Body of pancreas (tissue), 4 donors: ENCODE results near the gene ZNF608. TPM values are rescaled to one million over a fixed set of nuclear protein-coding genes. Genes with fewer than 3 reads are reported as not detected.

Source experiments
- ATAC-seq: fragments of 150-250 bp; one replicate; pipeline ENCODE4 v1.9.1; 2016
- DNase-seq, 4 donors: peaks; one replicate each; pipeline ENCODE4 v3.0.0-alpha.2; 2019
- H3K27ac ChIP-seq, 4 donors: fragments of 200-600 bp; sonication (generic); 1 replicate in 3 of 4; 2 replicates in 1 of 4; pipeline versions ENCODE4 v1.5.1 to v1.6.1; 2016 to 2019; ENCODE audit warnings: mild to moderate bottlenecking in 1 of 4, mixed read lengths in 1 of 4, moderate library complexity in 1 of 4
- H3K27me3 ChIP-seq, 2 donors: fragments of 200-600 bp; sonication (generic); one replicate each; pipeline ENCODE4 v1.6.0; 2016; ENCODE audit warnings: mild to moderate bottlenecking in 1 of 2
- H3K36me3 ChIP-seq, 2 donors: fragments of 200-600 bp; sonication (generic); replicated peaks in 1 of 2; 2 replicates each; pipeline ENCODE4 v1.5.1; 2016; ENCODE audit warnings: low read depth in 2 of 2; ENCODE audit not compliant: insufficient read depth in 1 of 2
- H3K4me1 ChIP-seq: fragments of 200-600 bp; sonication (generic); one replicate; pipeline ENCODE4 v1.6.0; 2016
- H3K4me3 ChIP-seq, 2 donors: fragments of 200-600 bp; sonication (generic); 1 replicate in 1 of 2; 2 replicates in 1 of 2; pipeline ENCODE4 v1.5.1; 2016 to 2019
- H3K9me3 ChIP-seq, 3 donors: fragments of 200-600 bp; sonication (generic); 1 replicate in 2 of 3; 2 replicates in 1 of 3; pipeline ENCODE4 v1.5.1; 2016
- POLR2A ChIP-seq, 3 donors: fragments of 450-650 bp; IDR thresholded peaks; one replicate each; pipeline ENCODE4 v1.6.1; 2016; ENCODE audit warnings: antibody characterized with exemption in 3 of 3, mild to moderate bottlenecking in 2 of 3
- WGBS, 2 donors: methylation state at CpG; one replicate each; pipeline ENCODE4 v1.1.5; 2017; 5-methylcytosine and 5-hydroxymethylcytosine counted together
- intact Hi-C: fragments of 100-400 bp; cut with DNase I; formaldehyde crosslinking; loops from one replicate; pipeline ENCODE4 v1.15.1; 2023
- total RNA-seq, 2 donors: library from RNA; depleted of rRNA; stranded (reverse); fragments of >200 nt; gene quantifications; one replicate each; pipeline ENCODE4 v1.1.0, GENCODE V29; 2016
- TF ChIP-seq, protein P1 (sequence below), 7 experiments: fragments of 450-650 bp in 4 of 7; fragments of 200-600 bp in 3 of 7; sonication (generic) in 3 of 7; IDR thresholded peaks; one replicate each; pipeline ENCODE4 v1.5.1; 2016 to 2019; ENCODE audit warnings: antibody characterized with exemption in 7 of 7

ZNF608 gene
- total RNA-seq, 2 donors from 2014 or later, result 30.1 to 33.6 TPM

DNA sequence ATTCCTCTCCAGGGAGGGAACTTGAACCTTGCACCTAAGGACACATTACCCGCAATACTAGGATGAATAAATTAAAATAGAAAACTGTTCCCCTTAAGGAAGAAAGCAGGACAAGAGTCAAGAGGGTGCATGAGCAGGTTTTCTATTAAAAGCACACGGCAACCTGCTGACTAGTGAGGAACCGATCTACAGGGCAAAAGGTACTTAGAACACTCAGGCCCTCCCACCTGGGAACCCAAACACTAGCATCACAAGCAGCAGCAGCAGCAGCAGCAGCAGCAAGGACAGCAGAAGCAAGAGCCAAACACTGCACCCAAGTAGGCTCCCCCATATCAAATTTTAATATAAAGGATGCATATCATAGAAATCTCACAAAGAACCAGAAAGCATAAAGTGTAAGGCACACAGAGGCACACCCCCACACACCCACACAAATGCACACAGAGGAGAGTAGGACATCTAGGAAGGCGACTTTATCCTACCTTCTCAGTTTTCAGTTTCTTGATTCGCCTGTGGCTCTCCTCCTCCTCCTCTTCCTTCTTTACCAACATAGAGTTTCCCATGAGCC lies 2.8 kb downstream of the ZNF608 start:
- Histone ChIP-seq H3K27me3 (no peaks in the 10 kb centered on the region), H3K36me3 (no peaks in the 10 kb centered on the region), H3K4me1 (peaks cover 70% of the 10 kb centered on the region), H3K27ac (peak overlapping the region; percentile 69 to 91 (median 85)), H3K4me3 (peak overlapping the region in 1 of 2 donors; percentile 9), H3K9me3 (no peaks in the 10 kb centered on the region)
- no peak for ATAC-seq
- DNase-seq, result peak in 3 of 4 donors; percentile 37 to 41 (median 38)
- peak in 1 of 3 donors; percentile 13 for TF ChIP-seq POLR2A (IDR thresholded peaks at IDR 0.05)
- TF ChIP-seq, protein P1, sequence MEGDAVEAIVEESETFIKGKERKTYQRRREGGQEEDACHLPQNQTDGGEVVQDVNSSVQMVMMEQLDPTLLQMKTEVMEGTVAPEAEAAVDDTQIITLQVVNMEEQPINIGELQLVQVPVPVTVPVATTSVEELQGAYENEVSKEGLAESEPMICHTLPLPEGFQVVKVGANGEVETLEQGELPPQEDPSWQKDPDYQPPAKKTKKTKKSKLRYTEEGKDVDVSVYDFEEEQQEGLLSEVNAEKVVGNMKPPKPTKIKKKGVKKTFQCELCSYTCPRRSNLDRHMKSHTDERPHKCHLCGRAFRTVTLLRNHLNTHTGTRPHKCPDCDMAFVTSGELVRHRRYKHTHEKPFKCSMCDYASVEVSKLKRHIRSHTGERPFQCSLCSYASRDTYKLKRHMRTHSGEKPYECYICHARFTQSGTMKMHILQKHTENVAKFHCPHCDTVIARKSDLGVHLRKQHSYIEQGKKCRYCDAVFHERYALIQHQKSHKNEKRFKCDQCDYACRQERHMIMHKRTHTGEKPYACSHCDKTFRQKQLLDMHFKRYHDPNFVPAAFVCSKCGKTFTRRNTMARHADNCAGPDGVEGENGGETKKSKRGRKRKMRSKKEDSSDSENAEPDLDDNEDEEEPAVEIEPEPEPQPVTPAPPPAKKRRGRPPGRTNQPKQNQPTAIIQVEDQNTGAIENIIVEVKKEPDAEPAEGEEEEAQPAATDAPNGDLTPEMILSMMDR (IDR thresholded peaks at IDR 0.05), result no peak
- intact Hi-C loops, result no loop called here
- 13 to 20% methylated on average over 5 of the region's 5 CpGs for whole genome bisulfite sequencing, 2 donors

DNA sequence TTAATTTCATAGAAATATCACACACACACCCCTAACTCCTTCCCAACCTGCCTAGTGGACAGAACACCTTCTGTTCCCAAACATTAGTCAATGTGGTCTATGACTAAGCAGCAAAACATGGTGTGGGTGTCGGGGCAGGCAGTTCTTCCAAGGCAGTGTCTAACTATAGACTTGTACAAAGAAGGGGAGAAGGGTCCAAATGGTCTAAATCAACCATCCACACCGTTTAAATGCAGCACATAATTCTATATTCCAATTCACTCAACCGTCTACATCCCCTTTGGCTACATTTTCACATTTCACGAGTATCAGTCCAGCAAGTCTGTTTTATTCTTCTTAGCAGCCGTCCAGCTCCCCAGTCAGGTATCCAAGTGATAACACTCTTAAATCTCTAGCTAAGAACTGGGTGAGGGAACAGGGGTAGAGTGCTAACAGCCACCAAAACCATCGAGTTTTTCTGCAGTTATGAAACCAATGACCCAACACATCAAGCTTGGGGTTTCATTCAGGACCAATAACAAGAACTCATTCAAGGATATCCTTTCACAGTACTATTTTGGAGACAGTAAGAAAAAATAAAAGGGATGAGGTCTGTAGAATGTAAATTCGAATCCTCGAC lies 3.3 kb downstream of the ZNF608 start:
- no peaks in the 10 kb centered on the region for H3K9me3 ChIP-seq
- peak overlapping the region; percentile 72 to 91 (median 85) for H3K27ac ChIP-seq
- no peak overlapping the region for H3K4me3 ChIP-seq
- peak in 3 of 4 donors; percentile 46 to 54 (median 54) for DNase-seq
- H3K4me1 ChIP-seq, result peaks cover 76% of the 10 kb centered on the region
- no peaks in the 10 kb centered on the region for H3K27me3 ChIP-seq
- ATAC-seq, result no peak
- 17 to 22% methylated on average over 8 of the region's 8 CpGs for WGBS, 2 donors
- peak in 1 of 3 donors; percentile 25 for TF ChIP-seq POLR2A (IDR thresholded peaks at IDR 0.05)
- TF ChIP-seq, protein P1 (IDR thresholded peaks at IDR 0.05), result peak in 1 of 7 experiments; percentile 11
- no peaks in the 10 kb centered on the region for H3K36me3 ChIP-seq
- intact Hi-C loops, result no loop called here

DNA sequence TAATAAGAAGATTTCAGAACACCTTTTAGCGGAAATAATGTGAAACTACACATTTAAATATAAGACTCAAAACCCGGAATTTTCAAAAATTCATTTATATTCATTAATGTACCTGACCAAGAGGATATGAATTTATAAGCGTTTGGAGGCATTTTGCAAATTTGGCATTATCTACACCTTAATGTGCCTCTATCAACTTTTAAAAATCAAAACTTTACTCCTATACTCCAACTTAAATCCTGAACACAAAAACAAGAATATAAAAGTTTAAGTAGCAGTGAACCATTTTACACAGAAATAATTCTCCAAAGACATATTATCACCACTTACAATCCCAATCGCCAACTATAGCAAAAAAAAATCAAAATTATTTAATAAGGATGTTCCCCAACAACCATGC lies 3.9 kb downstream of the ZNF608 start:
- 41 to 44% methylated on average over 4 of the region's 4 CpGs for WGBS, 2 donors
- Histone ChIP-seq H3K4me1 (peaks cover 82% of the 10 kb centered on the region), H3K27ac (peak overlapping the region in 3 of 4 donors; percentile 83 to 91 (median 87)), H3K27me3 (no peaks in the 10 kb centered on the region), H3K36me3 (no peaks in the 10 kb centered on the region), H3K4me3 (no peak overlapping the region), H3K9me3 (no peaks in the 10 kb centered on the region)
- ATAC-seq (no peak), DNase-seq (no peak)
- no peak for TF ChIP-seq POLR2A (IDR thresholded peaks at IDR 0.05)
- TF ChIP-seq, protein P1 (IDR thresholded peaks at IDR 0.05), result no peak
- intact Hi-C loops, result no loop called here

DNA sequence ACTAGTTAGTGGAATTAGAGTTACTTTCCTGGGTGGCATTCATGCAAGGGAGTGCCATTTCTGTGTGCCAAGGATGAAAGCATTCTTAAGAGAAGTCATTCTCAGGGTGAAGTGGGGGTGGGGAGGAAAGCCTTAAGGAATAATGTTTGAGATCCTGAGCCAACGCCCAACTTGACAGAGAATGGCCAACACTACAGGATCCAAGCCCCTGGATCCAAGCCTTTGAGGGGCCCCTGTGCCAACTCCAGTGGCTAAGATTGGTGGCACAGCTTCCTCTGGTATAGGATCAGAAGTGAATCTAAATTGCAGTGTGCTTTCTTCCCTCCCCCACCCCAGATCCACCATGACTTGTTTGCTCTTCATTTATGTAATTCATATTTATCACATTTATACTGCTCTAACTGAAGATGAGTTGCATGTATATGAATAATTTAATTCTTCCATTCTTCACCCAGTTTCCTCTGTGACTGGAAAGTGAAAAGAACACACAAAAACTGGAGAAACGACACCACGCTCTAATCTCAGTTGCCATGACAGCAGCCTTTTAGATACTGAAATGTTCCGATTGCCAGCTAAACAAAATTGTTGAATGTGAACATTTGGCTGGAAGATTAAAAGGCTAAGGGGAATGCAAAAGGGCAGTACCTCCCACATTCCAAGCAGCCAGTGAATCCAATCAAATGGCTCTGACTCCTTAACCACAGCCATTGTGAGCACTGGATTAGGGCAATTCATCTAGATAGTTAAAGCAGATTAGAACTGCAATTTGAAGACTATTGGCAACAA lies 4.5 kb downstream of the ZNF608 start:
- ATAC-seq, result peak; percentile 72
- peak; percentile 51 to 79 (median 61) for DNase-seq

More for the DNA sequence above, 4.5 kb downstream of the ZNF608 start:
- peak in 1 of 3 donors; percentile 16 for TF ChIP-seq POLR2A (IDR thresholded peaks at IDR 0.05)
- TF ChIP-seq, protein P1 (IDR thresholded peaks at IDR 0.05), result peak in 1 of 7 experiments; percentile 18
- no peaks in the 10 kb centered on the region for H3K36me3 ChIP-seq
- no peaks in the 10 kb centered on the region for H3K9me3 ChIP-seq
- peak overlapping the region; percentile 18 to 91 (median 85) for H3K27ac ChIP-seq
- WGBS, 2 donors, result 19 to 27% methylated on average over 4 of the region's 4 CpGs
- H3K4me1 ChIP-seq, result peaks cover 88% of the 10 kb centered on the region
- intact Hi-C loops, result no loop called here
- no peaks in the 10 kb centered on the region for H3K27me3 ChIP-seq
- no peak overlapping the region for H3K4me3 ChIP-seq
